GM12873 (cell line): ENCODE results near the gene MFAP2.

ENCODE experiments used
- CTCF ChIP-seq: IDR thresholded peaks from 2 replicates; pipeline ENCODE4 v1.5.1; 2012; ENCODE audit warnings: low read depth, mild to moderate bottlenecking, moderate library complexity, low read length, control low read depth; ENCODE audit not compliant: insufficient read depth; ENCODE audit errors: missing control alignments

The MFAP2 gene

GRCh38 chr1:16958475-16958874 is 21.9 kb downstream of the MFAP2 start:
- TF ChIP-seq CTCF: no peak

GRCh38 chr1:16957731-16958130 is 22.7 kb downstream of the MFAP2 start:
- no peak for TF ChIP-seq CTCF

- no peak for TF ChIP-seq CTCF
Measured at GRCh38 chr1:16956775-16957174, 23.6 kb downstream of the MFAP2 start.

- TF ChIP-seq CTCF: no peak
Measured at GRCh38 chr1:16955186-16955585, 25.2 kb downstream of the MFAP2 start.

- no peak for TF ChIP-seq CTCF
Measured at GRCh38 chr1:16954579-16954978, 25.8 kb downstream of the MFAP2 start.

- TF ChIP-seq CTCF: no peak
Measured at GRCh38 chr1:16946646-16947045, 33.8 kb downstream of the MFAP2 start.

- no peak for TF ChIP-seq CTCF
Measured at GRCh38 chr1:16944038-16944437, 36.4 kb downstream of the MFAP2 start.
